Stomach (tissue), 4 donors: ENCODE data around the gene ANKRD40CL.
"Not testable (repeated sequence)": the region's sequence is repeated elsewhere in the genome, so short reads cannot be mapped to it uniquely, and the experiment has no call there.

Experiments used
- POLR2A ChIP-seq, 4 donors: fragments of 450-650 bp; IDR thresholded peaks; one replicate each; pipeline ENCODE4 v1.6.1; 2016; ENCODE audit warnings: antibody characterized with exemption in 4 of 4, control low read depth in 2 of 4, mild to moderate bottlenecking in 1 of 4, moderate library complexity in 1 of 4
- POLR2AphosphoS5 ChIP-seq, 3 donors: sonication (generic); formaldehyde crosslinking; IDR thresholded peaks; one replicate each; pipeline ENCODE4 v1.6.1; 2016; ENCODE audit warnings: antibody characterized with exemption in 3 of 3
- TF ChIP-seq, protein P1 (sequence below), 7 experiments: fragments of 450-650 bp in 4 of 7; fragments of 200-600 bp in 3 of 7; sonication (generic) in 3 of 7; IDR thresholded peaks; one replicate each; pipeline ENCODE4 v1.5.1; 2016 to 2019; ENCODE audit warnings: antibody characterized with exemption in 7 of 7, control low read depth in 2 of 7, mild to moderate bottlenecking in 1 of 7

DNA sequence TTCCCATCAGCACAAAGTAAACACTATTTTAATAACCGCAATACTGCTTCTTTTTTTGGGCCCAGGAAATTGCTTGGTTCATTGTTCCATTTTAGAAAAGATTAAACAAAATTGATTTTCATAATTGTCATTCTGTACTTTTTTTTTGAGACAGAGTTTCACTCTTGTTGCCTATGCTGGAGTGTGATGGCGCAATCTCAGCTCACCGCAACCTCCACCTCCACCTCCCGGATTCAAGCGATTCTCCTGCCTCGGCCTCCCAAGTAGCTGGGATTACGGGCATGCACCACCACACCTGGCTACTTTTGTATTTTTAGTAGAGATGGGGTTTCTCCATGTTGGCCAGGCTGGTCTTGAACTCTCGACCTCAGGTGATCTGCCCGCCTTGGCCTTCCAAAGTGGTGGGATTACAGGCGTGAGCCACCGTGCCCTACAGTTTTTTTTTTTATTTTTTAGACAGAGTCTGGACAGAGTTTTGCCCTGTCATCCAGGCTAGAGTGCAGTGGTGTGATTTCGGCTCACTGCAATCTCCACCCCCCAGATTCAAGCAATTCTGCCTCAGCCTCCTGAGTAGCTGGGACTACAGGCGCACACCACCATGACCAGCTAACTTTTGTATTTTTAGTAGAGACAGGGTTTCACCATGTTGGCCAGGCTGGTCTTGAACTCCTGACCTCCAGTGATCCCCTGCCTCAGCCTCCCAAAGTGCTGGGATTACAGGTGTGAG is 37.6 kb upstream of the ANKRD40CL start:
- not testable (repeated sequence) for TF ChIP-seq POLR2A, POLR2AphosphoS5 (IDR thresholded peaks at IDR 0.05)
- TF ChIP-seq, protein P1, sequence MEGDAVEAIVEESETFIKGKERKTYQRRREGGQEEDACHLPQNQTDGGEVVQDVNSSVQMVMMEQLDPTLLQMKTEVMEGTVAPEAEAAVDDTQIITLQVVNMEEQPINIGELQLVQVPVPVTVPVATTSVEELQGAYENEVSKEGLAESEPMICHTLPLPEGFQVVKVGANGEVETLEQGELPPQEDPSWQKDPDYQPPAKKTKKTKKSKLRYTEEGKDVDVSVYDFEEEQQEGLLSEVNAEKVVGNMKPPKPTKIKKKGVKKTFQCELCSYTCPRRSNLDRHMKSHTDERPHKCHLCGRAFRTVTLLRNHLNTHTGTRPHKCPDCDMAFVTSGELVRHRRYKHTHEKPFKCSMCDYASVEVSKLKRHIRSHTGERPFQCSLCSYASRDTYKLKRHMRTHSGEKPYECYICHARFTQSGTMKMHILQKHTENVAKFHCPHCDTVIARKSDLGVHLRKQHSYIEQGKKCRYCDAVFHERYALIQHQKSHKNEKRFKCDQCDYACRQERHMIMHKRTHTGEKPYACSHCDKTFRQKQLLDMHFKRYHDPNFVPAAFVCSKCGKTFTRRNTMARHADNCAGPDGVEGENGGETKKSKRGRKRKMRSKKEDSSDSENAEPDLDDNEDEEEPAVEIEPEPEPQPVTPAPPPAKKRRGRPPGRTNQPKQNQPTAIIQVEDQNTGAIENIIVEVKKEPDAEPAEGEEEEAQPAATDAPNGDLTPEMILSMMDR (IDR thresholded peaks at IDR 0.05): not testable (repeated sequence)
